Gastrocnemius medialis (tissue), 4 donors: ENCODE measurements around the gene SOAT2. TPM values are rescaled to one million over a fixed set of nuclear protein-coding genes. Genes with fewer than 3 reads are reported as not detected.

Experiments
- ATAC-seq, 2 donors: fragments of 150-250 bp; one replicate each; pipeline ENCODE4 v1.9.1; 2016
- DNase-seq, 2 donors: peaks; one replicate each; pipeline ENCODE4 v3.0.0-alpha.2; 2019
- H3K27ac ChIP-seq, 4 donors: fragments of 200-600 bp; sonication (generic); 1 replicate in 1 of 4; 2 replicates in 3 of 4; pipeline ENCODE4 v1.5.1; 2016 to 2018; ENCODE audit warnings: mild to moderate bottlenecking in 2 of 4, moderate library complexity in 1 of 4
- H3K27me3 ChIP-seq, 3 donors: fragments of 200-600 bp; sonication (generic) in 2 of 3; 1 replicate in 1 of 3; 2 replicates in 2 of 3; pipeline versions ENCODE4 v1.5.1 to v1.6.0; 2016 to 2019; ENCODE audit warnings: mild to moderate bottlenecking in 1 of 3, moderate library complexity in 1 of 3
- H3K36me3 ChIP-seq, 2 donors: fragments of 200-600 bp; sonication (generic) in 1 of 2; one replicate each; pipeline ENCODE4 v1.5.1; 2017 to 2018
- H3K4me1 ChIP-seq, 2 donors: fragments of 200-600 bp; sonication (generic) in 1 of 2; one replicate each; pipeline ENCODE4 v1.5.1; 2016 to 2017; ENCODE audit warnings: mild to moderate bottlenecking in 2 of 2
- H3K4me3 ChIP-seq, 4 donors: fragments of 200-600 bp; sonication (generic) in 3 of 4; 1 replicate in 1 of 4; 2 replicates in 3 of 4; pipeline ENCODE4 v1.5.1; 2016 to 2019; ENCODE audit warnings: mild to moderate bottlenecking in 2 of 4
- H3K9me3 ChIP-seq, 3 donors: fragments of 200-600 bp; sonication (generic) in 2 of 3; 1 replicate in 1 of 3; 2 replicates in 2 of 3; pipeline ENCODE4 v1.5.1; 2016 to 2019
- CTCF ChIP-seq, 5 experiments: fragments of 450-650 bp in 3 of 5; fragments of 200-600 bp in 2 of 5; sonication (generic) in 2 of 5; IDR thresholded peaks in 4 of 5; conservative IDR thresholded peaks in 1 of 5; 1 replicate in 4 of 5; 2 replicates in 1 of 5; pipeline ENCODE4 v1.5.1; 2016 to 2019; ENCODE audit warnings: antibody characterized with exemption in 5 of 5, mild to moderate bottlenecking in 3 of 5, moderate library complexity in 3 of 5
- POLR2A ChIP-seq, 2 donors: fragments of 450-650 bp; IDR thresholded peaks; one replicate each; pipeline ENCODE4 v1.6.1; 2017; ENCODE audit warnings: antibody characterized with exemption in 2 of 2, mild to moderate bottlenecking in 2 of 2, moderate library complexity in 2 of 2
- in situ Hi-C, 4 donors: fragments of 200-750 bp; cut with MboI; loops; one replicate each; pipeline versions ENCODE4 v1.15.0 to v1.8.0; 2017; ENCODE audit warnings: low sequenced_read_pairs in 4 of 4
- intact Hi-C: fragments of 100-400 bp; cut with DNase I; formaldehyde crosslinking; loops from one replicate; pipeline ENCODE4 v1.15.1; 2023; ENCODE audit warnings: low total_unique reads
- total RNA-seq, 4 donors: library from RNA; depleted of rRNA; stranded (reverse); fragments of >200 nt; gene quantifications; one replicate each; pipeline versions ENCODE4 v1.1.0 to v1.2.3, GENCODE V29; 2016

The SOAT2 gene
- total RNA-seq, 4 donors from 2014 or later = not detected

- in situ Hi-C loops (loop anchor here in 2 of 4 donors (10.0 to 25.0 kb wide), 2 partner anchors 123 to 125 kb away; partner anchors contain the start of genes CSAD (in 2 of the 2) and ZNF740 (in 2 of the 2)), intact Hi-C loops (no loop called here)
- no peak for TF ChIP-seq POLR2A (IDR thresholded peaks at IDR 0.05)
- Histone ChIP-seq H3K4me1 (peaks cover 33 to 57% of the 10 kb centered on the region in 2 donors), H3K27me3 (no peaks in the 10 kb centered on the region), H3K36me3 (peaks cover 0 to 72% of the 10 kb centered on the region in 2 donors), H3K27ac (peak overlapping the region; percentile 71 to 74 (median 74)), H3K4me3 (no peak overlapping the region), H3K9me3 (no peaks in the 10 kb centered on the region)
- DNase-seq = peak in 1 of 2 donors; percentile 18
- no peak for ATAC-seq
Measured at GRCh38 chr12:53062011-53062961, 41.0 kb upstream of the SOAT2 start.

- intact Hi-C loops = no loop called here
- peaks cover 33 to 57% of the 10 kb centered on the region in 2 donors for H3K4me1 ChIP-seq
Measured at GRCh38 chr12:53062977-53063707, 40.1 kb upstream of the SOAT2 start.

GRCh38 chr12:53063708-53064612 lies 39.3 kb upstream of the SOAT2 start:
- in situ Hi-C loops = loop anchor here in 2 of 4 donors (10.0 to 25.0 kb wide), 2 partner anchors 121 to 123 kb away; partner anchors contain the start of genes CSAD (in 2 of the 2) and ZNF740 (in 2 of the 2)
- H3K4me3 ChIP-seq = no peak overlapping the region
- ATAC-seq = peak; percentile 32 to 38

More at GRCh38 chr12:53062977-53063707, 40.1 kb upstream of the SOAT2 start:
- ATAC-seq = no peak
- DNase-seq = peak in 1 of 2 donors; percentile 22
- H3K4me3 ChIP-seq = no peak overlapping the region
- H3K9me3 ChIP-seq = no peaks in the 10 kb centered on the region
- TF ChIP-seq POLR2A (IDR thresholded peaks at IDR 0.05) = no peak
- no peak for TF ChIP-seq CTCF (IDR thresholded peaks at IDR 0.05 in 4 of 5, conservative IDR thresholded peaks at IDR 0.05 in 1 of 5)
- peaks cover 0 to 66% of the 10 kb centered on the region in 2 donors for H3K36me3 ChIP-seq
- in situ Hi-C loops = loop anchor here in 2 of 4 donors (10.0 to 25.0 kb wide), 2 partner anchors 122 to 124 kb away; partner anchors contain the start of genes CSAD (in 2 of the 2) and ZNF740 (in 2 of the 2)
- H3K27me3 ChIP-seq = no peaks in the 10 kb centered on the region
- H3K27ac ChIP-seq = peak overlapping the region; percentile 71 to 74 (median 74)

More at GRCh38 chr12:53063708-53064612, 39.3 kb upstream of the SOAT2 start:
- Histone ChIP-seq H3K9me3 (no peaks in the 10 kb centered on the region), H3K36me3 (peaks cover 0 to 64% of the 10 kb centered on the region in 2 donors), H3K27me3 (no peaks in the 10 kb centered on the region), H3K27ac (peak overlapping the region; percentile 71 to 74 (median 74)), H3K4me1 (peaks cover 33 to 56% of the 10 kb centered on the region in 2 donors)
- intact Hi-C loops = loop anchor here (2.0 kb wide), 2 partner anchors 15 to 25 kb away; partner anchors contain the start of gene SPRYD3
- TF ChIP-seq CTCF (IDR thresholded peaks at IDR 0.05 in 4 of 5, conservative IDR thresholded peaks at IDR 0.05 in 1 of 5) = no peak
- no peak for TF ChIP-seq POLR2A (IDR thresholded peaks at IDR 0.05)
- peak in 1 of 2 donors; percentile 71 for DNase-seq
